ENCODE measurements around the gene PGM2L1.

GRCh38 chr11:74384641-74385040, 13.6 kb downstream of the PGM2L1 start:
- TF ChIP-seq CTCF (IDR thresholded peaks at IDR 0.05) (no peak), POLR2A (IDR thresholded peaks at IDR 0.05) (no peak)

All from ovary (tissue), 3 donors.